Kidney (tissue), 14 donors: ENCODE measurements around the gene WDR12. TPM values are rescaled to one million over a fixed set of nuclear protein-coding genes. Genes with fewer than 3 reads are reported as not detected.
A peak's percentile ranks its signal among the peaks of the same experiment; 100 is the strongest.
"Not testable (repeated sequence)": the region's sequence is repeated elsewhere in the genome, so short reads cannot be mapped to it uniquely, and the experiment has no call there.

Experiments used
- DNase-seq, 5 donors: peaks; one replicate each; pipeline ENCODE4 v3.0.0-alpha.2; 2013 to 2020
- FAIRE-seq: peaks from 2 replicates; lab custom pipeline; 2012; peaks lifted over from hg19 to GRCh38; lab: Jason Lieb, UNC
- H3K27ac ChIP-seq, 2 donors: one replicate each; pipeline ENCODE4 v1.7.0; 2013; ENCODE audit warnings: low read depth in 2 of 2, low read length in 2 of 2, inconsistent platforms in 1 of 2
- H3K27me3 ChIP-seq: one replicate; pipeline ENCODE4 v1.7.1; 2013; ENCODE audit warnings: low read length, inconsistent platforms; ENCODE audit not compliant: control insufficient read depth, insufficient read depth
- H3K36me3 ChIP-seq, 3 donors: one replicate each; pipeline versions ENCODE4 v1.7.0 to v1.7.1; 2013; ENCODE audit warnings: low read length in 3 of 3, control low read depth in 1 of 3, inconsistent platforms in 1 of 3; ENCODE audit not compliant: insufficient read depth in 3 of 3, control insufficient read depth in 2 of 3
- H3K4me1 ChIP-seq, 3 donors: one replicate each; pipeline versions ENCODE4 v1.7.0 to v1.7.1; 2013; ENCODE audit warnings: low read length in 3 of 3, inconsistent platforms in 1 of 3, low read depth in 1 of 3; ENCODE audit not compliant: control insufficient read depth in 2 of 3, insufficient read depth in 2 of 3
- H3K4me3 ChIP-seq, 3 donors: one replicate each; pipeline versions ENCODE4 v1.7.0 to v1.8.1; 2013; ENCODE audit warnings: low read length in 3 of 3, control low read depth in 1 of 3, inconsistent platforms in 1 of 3
- H3K9ac ChIP-seq, 3 donors: one replicate each; pipeline versions ENCODE4 v1.7.0 to v1.7.1; 2013; ENCODE audit warnings: low read length in 3 of 3, control low read depth in 1 of 3, inconsistent platforms in 1 of 3
- H3K9me3 ChIP-seq, 3 donors: one replicate each; pipeline versions ENCODE4 v1.7.0 to v1.7.1; 2013; ENCODE audit warnings: low read length in 3 of 3, control low read depth in 1 of 3, inconsistent platforms in 1 of 3; ENCODE audit not compliant: control insufficient read depth in 2 of 3, insufficient read depth in 1 of 3
- intact Hi-C: fragments of 100-400 bp; cut with DNase I; formaldehyde crosslinking; loops from one replicate; pipeline ENCODE4 v1.11.1; 2022
- polyA plus RNA-seq: library from polyadenylated mRNA; stranded (reverse); fragments of 350-450 nt; fragmentation: Illumina TruSeq; extraction: RNeasy Lipid Tissue Mini Kit (QIAGEN cat#74804); gene quantifications from one replicate; pipeline ENCODE4 v1.2.3, GENCODE V29; 2014; ENCODE audit warnings: low read depth, low replicate concordance; ENCODE audit not compliant: insufficient read depth
- total RNA-seq: library from RNA; stranded (reverse); fragmentation: NEBNext Ultra II Directional; extraction: Animal tissue kit (Norgen Biotek cat#: 25700); gene quantifications from one replicate; pipeline ENCODE4 v1.2.1, GENCODE V29; 2021
- TF ChIP-seq, protein P1 (sequence below): IDR thresholded peaks from 3 replicates; pipeline ENCODE4 v1.5.1; 2012; ENCODE audit warnings: mild to moderate bottlenecking, moderate library complexity, borderline replicate concordance; ENCODE audit not compliant: insufficient read depth; ENCODE audit errors: extremely low read depth
- donor health status: control.
- donor health status: control.
- donor health status: control.
- donor health status: control.
- donor health status: control.
- donor health status: DM: yes; HTN: yes; CAD: no.
- donor health status: Normal renal cell carcinoma (clear cell type).

WDR12 gene
- total and polyA plus RNA-seq, 2 donors from 2014 or later = 37.8 to 55.0 TPM

DNA sequence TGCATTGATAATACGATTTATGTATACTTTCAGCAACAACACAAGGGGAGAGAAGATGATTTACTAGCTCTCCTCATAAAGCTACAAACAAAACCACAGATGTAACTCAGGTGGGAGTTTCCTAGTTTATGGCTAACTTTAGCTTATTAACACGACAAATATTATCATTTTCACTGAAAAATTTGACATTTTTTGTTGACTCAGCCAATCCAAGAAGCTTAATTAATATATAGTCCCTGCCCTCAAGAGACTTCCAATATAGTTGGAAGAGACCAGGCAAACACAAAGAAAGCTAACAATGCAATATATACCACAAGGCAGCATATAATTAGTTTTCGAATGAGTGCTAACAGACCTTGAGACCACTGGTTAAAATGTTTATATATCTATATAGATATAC lies 775 bp downstream of the WDR12 start:
- no peaks in the 10 kb centered on the region for H3K36me3 ChIP-seq
- FAIRE-seq (no peak), DNase-seq (peak in 1 of 5 donors; percentile 3)
- intact Hi-C loops = no loop called here
- H3K4me3 ChIP-seq = peak overlapping the region; percentile 94 to 100 (median 97)
- H3K27me3 ChIP-seq = no peaks in the 10 kb centered on the region
- H3K4me1 ChIP-seq = peaks cover 0 to 2% (median 0%) of the 10 kb centered on the region in 3 donors
- no peaks in the 10 kb centered on the region for H3K9me3 ChIP-seq
- H3K27ac ChIP-seq = no peak overlapping the region
- peak overlapping the region in 1 of 3 donors; percentile 98 for H3K9ac ChIP-seq
- TF ChIP-seq, protein P1, sequence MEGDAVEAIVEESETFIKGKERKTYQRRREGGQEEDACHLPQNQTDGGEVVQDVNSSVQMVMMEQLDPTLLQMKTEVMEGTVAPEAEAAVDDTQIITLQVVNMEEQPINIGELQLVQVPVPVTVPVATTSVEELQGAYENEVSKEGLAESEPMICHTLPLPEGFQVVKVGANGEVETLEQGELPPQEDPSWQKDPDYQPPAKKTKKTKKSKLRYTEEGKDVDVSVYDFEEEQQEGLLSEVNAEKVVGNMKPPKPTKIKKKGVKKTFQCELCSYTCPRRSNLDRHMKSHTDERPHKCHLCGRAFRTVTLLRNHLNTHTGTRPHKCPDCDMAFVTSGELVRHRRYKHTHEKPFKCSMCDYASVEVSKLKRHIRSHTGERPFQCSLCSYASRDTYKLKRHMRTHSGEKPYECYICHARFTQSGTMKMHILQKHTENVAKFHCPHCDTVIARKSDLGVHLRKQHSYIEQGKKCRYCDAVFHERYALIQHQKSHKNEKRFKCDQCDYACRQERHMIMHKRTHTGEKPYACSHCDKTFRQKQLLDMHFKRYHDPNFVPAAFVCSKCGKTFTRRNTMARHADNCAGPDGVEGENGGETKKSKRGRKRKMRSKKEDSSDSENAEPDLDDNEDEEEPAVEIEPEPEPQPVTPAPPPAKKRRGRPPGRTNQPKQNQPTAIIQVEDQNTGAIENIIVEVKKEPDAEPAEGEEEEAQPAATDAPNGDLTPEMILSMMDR = no peak

DNA sequence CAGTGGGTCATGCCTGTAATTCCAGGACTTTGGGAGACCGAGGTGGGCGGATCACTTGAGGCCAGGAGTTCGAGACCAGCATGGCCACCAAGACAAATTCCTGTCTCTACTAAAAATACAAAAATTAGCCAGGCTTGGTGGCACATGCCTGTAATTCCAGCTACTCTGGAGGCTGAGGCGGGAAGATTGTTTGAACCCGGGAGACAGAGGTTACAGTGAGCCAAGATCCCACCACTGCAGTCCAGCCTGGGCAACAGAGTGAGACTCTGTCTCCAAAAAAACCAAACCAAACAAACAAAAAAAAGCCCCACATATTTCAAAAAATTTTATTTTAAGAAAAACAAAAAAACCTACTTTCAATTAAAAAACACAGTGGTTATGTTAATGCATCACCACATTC lies 1.2 kb downstream of the WDR12 start:
- intact Hi-C loops, FAIRE-seq: not testable (repeated sequence)

DNA sequence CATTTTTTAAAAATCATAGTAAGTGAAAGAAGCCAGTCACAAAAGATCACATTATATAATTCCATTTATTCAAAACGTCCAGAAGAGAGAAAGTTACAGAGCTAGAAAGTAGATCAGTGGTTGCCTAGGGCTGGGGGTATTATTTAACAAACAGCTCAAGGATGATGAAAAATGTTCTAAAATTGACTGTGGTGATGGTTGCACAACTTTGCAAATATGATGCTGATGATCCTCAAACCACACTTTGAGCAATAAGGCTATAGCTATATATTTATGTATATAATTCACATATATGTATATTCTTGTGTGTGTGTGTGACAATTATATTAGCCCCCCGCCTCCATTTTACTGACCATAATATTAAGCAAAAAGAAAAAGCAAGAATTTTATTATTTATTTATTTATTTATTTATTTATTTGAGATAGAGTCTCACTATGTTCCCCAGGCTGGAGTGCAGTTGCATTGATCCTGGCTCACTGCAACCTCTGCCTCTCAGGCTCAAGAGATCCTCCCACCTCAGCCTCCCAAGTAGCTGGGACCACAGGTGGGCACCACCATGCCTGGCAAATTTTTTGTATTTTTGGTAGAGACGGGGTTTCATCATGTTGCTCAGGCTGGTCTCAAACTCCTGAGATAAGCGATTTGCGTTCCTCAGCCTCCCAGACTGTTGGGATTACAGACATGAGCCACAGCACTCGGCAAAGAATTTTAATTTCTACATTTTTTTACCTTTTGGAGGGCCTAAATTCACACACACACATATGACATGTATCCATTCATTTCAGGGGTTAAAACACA lies 1.9 kb downstream of the WDR12 start:
- Histone ChIP-seq H3K9ac (no peak overlapping the region), H3K4me1 (peaks cover 0 to 2% (median 0%) of the 10 kb centered on the region in 3 donors), H3K27me3 (no peaks in the 10 kb centered on the region), H3K4me3 (peak overlapping the region in 2 of 3 donors; percentile 38 to 94), H3K27ac (no peak overlapping the region), H3K36me3 (no peaks in the 10 kb centered on the region), H3K9me3 (no peaks in the 10 kb centered on the region)
- intact Hi-C loops = no loop called here
- FAIRE-seq (no peak), DNase-seq (no peak)
- TF ChIP-seq, protein P1 = no peak

More for the DNA sequence above, 1.2 kb downstream of the WDR12 start:
- not testable (repeated sequence) for H3K9me3 ChIP-seq, H3K27me3 ChIP-seq, H3K9ac ChIP-seq, H3K36me3 ChIP-seq, H3K27ac ChIP-seq, H3K4me1 ChIP-seq, DNase-seq
- peak overlapping the region in 2 of 3 donors; percentile 94 to 100 for H3K4me3 ChIP-seq

DNA sequence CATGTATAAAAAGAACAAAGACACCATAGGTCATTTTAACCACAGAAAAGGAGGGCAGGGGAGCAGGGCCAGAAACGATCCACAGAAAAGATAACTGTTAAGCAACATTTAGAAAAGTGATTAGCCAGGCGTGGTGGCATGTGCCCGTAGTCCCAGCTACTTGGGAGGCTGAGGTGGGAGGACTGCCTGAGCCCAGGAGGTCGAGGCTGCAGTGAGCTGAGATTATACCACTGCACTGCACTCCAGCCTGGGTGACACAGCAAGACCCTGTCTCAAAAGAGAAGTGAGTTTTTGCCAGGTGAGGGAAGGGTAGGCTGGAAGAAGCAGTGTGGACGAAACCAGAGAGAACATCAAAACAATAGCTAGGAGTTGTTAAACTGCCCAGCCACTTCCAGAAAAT lies 3.3 kb downstream of the WDR12 start:
- Histone ChIP-seq H3K27ac (no peak overlapping the region), H3K4me1 (peaks cover 0 to 2% (median 0%) of the 10 kb centered on the region in 3 donors), H3K9me3 (no peaks in the 10 kb centered on the region), H3K4me3 (no peak overlapping the region), H3K27me3 (no peaks in the 10 kb centered on the region), H3K36me3 (no peaks in the 10 kb centered on the region), H3K9ac (no peak overlapping the region)
- intact Hi-C loops = no loop called here
- FAIRE-seq = no peak
- TF ChIP-seq, protein P1 = no peak
- DNase-seq = no peak

DNA sequence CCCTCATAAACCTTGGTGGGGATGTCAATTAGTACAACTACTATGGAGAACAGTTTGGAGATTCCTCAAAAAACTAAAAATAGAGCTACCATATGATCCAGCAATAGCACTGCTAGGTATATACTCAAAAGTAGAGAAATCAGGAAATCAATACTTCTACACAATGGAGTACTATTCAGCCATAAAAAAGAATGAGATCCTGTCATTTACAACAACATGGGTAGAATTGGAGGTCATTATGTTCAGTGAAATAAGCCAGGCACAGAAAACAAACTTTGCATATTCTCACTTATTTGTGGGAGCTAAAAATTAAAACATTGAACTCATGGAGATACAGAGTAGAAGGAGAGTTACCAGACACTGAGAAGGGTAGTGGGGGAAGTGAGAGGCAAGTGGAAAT lies 6.0 kb downstream of the WDR12 start:
- H3K4me3 ChIP-seq, DNase-seq, intact Hi-C loops, H3K9me3 ChIP-seq, H3K27ac ChIP-seq, FAIRE-seq, H3K9ac ChIP-seq, H3K27me3 ChIP-seq, H3K4me1 ChIP-seq, H3K36me3 ChIP-seq: not testable (repeated sequence)
